Endothelial cell of umbilical vein (primary cell): ENCODE measurements around the gene PLXNA4. TPM values are rescaled to one million over a fixed set of nuclear protein-coding genes. Genes with fewer than 3 reads are reported as not detected.

Source experiments
- BruUV-seq: library from RNA; stranded (reverse); fragments of 400-500 nt; replicated peaks from 2 replicates; lab custom pipeline; 2021; lab: Mats Ljungman, UMichigan
- CTCF ChIA-PET: fragments of 300-600, 350-600 bp; sonication (Branson Sonifier 250); formaldehyde crosslinking; loops from one replicate; lab custom pipeline; 2021; ENCODE audit warnings: antibody characterized with exemption, inconsistent platforms; lab: Charles Lee
- POLR2A ChIA-PET: fragments of 300-600, 350-600 bp; sonication (Branson Sonifier 250); formaldehyde crosslinking; loops from one replicate; lab custom pipeline; 2021; ENCODE audit warnings: antibody characterized with exemption, inconsistent platforms; lab: Charles Lee
- DNase-seq: peaks from one replicate; pipeline ENCODE4 v3.0.0-alpha.2; 2011; ENCODE audit warnings: low read depth, low spot score
- FAIRE-seq: peaks from 2 replicates; lab custom pipeline; 2011; peaks lifted over from hg19 to GRCh38; lab: Jason Lieb, UNC
- H2AFZ ChIP-seq: 2 replicates; pipeline ENCODE4 v1.6.0; 2012; ENCODE audit warnings: low read depth, low read length, control low read depth, inconsistent platforms
- H3K27ac ChIP-seq: 2 replicates; pipeline ENCODE4 v1.5.1; 2011; ENCODE audit warnings: low read depth, mild to moderate bottlenecking, control low read depth, low read length, moderate library complexity; ENCODE audit not compliant: insufficient read depth
- H3K27me3 ChIP-seq, 2 experiments: 2 replicates each; pipeline versions ENCODE4 v1.6.0 to v1.6.1; 2011; ENCODE audit warnings: low read length in 2 of 2, mixed read lengths in 1 of 2; ENCODE audit not compliant: control insufficient read depth in 2 of 2, insufficient read depth in 2 of 2
- H3K36me3 ChIP-seq, 2 experiments: 2 replicates in 1 of 2; 3 replicates in 1 of 2; pipeline ENCODE4 v1.5.1; 2011; ENCODE audit warnings: low read length in 2 of 2, mild to moderate bottlenecking in 1 of 2, moderate library complexity in 1 of 2; ENCODE audit not compliant: control insufficient read depth in 2 of 2, insufficient read depth in 2 of 2; ENCODE audit errors: extremely low read depth in 1 of 2
- H3K4me1 ChIP-seq: 3 replicates; pipeline ENCODE4 v1.5.1; 2011; ENCODE audit warnings: mild to moderate bottlenecking, low read length; ENCODE audit not compliant: control insufficient read depth, insufficient read depth; ENCODE audit errors: extremely low read depth
- H3K4me2 ChIP-seq: 2 replicates; pipeline ENCODE4 v1.6.1; 2011; ENCODE audit warnings: low read length, control low read depth, mixed read lengths; ENCODE audit not compliant: insufficient read depth
- H3K4me3 ChIP-seq, 3 experiments: fragments of 200-600 bp in 1 of 3; sonication (generic), shearing (Covaris generic) in 1 of 3; replicated peaks in 1 of 3; 2 replicates each; pipeline ENCODE4 v1.5.1; 2011 to 2016; ENCODE audit warnings: control low read depth in 3 of 3, low read length in 3 of 3, mild to moderate bottlenecking in 2 of 3, inconsistent platforms in 1 of 3, low read depth in 1 of 3, moderate library complexity in 1 of 3; ENCODE audit not compliant: insufficient read depth in 1 of 3
- H3K79me2 ChIP-seq: 2 replicates; pipeline ENCODE4 v1.6.0; 2012; ENCODE audit warnings: low read length, inconsistent platforms; ENCODE audit not compliant: control insufficient read depth, insufficient read depth
- H3K9ac ChIP-seq: replicated peaks from 2 replicates; pipeline ENCODE3; 2011; ENCODE audit warnings: low read length, control low read depth; ENCODE audit not compliant: insufficient read depth; ENCODE audit errors: extremely low read depth
- H3K9me1 ChIP-seq: replicated peaks from 3 replicates; pipeline ENCODE4 v1.6.0; 2011; ENCODE audit warnings: mild to moderate bottlenecking, low read length; ENCODE audit not compliant: control insufficient read depth, insufficient read depth; ENCODE audit errors: extremely low read depth
- H3K9me3 ChIP-seq: replicated peaks from 2 replicates; pipeline ENCODE4 v1.5.1; 2012; ENCODE audit warnings: low read length, inconsistent platforms; ENCODE audit not compliant: control insufficient read depth, insufficient read depth
- H4K20me1 ChIP-seq: replicated peaks from 2 replicates; pipeline ENCODE3; 2011; ENCODE audit warnings: mild to moderate bottlenecking, low read length; ENCODE audit not compliant: control insufficient read depth, insufficient read depth; ENCODE audit errors: extremely low read depth
- FOS ChIP-seq: IDR thresholded peaks from 2 replicates; pipeline ENCODE4 v1.6.1; 2011; ENCODE audit warnings: mild to moderate bottlenecking, low read length, moderate library complexity, borderline replicate concordance; ENCODE audit not compliant: insufficient read depth
- GATA2 ChIP-seq: IDR thresholded peaks from 2 replicates; pipeline ENCODE4 v1.7.0; 2011; ENCODE audit warnings: low read depth, mild to moderate bottlenecking, moderate library complexity, mixed read lengths, low read length; ENCODE audit not compliant: insufficient read length, insufficient read depth
- JUN ChIP-seq: IDR thresholded peaks from 2 replicates; pipeline ENCODE4 v1.6.1; 2011; ENCODE audit warnings: borderline replicate concordance, low read depth; ENCODE audit not compliant: insufficient read length, insufficient read depth
- MYC ChIP-seq: IDR thresholded peaks from one replicate; pipeline ENCODE4 v1.6.1; 2011; ENCODE audit warnings: mild to moderate bottlenecking, low read depth, low read length
- dilution Hi-C: fragments of 300-500 bp; cut with MboI; formaldehyde crosslinking; loops from one replicate; pipeline ENCODE4 v1.15.0; 2019; ENCODE audit warnings: low sequenced_read_pairs; ENCODE audit not compliant: extremely low pct_ligation_motif_present
- intact Hi-C: fragments of 100-400 bp; cut with micrococcal nuclease; formaldehyde crosslinking; loops from one replicate; pipeline ENCODE4 v1.10.0; 2022
- polyA plus RNA-seq, 4 experiments: library from polyadenylated mRNA; depleted of rRNA in 3 of 4; stranded (reverse) in 3 of 4; unstranded in 1 of 4; fragments of >200 nt; gene quantifications; 2 replicates each; pipeline versions ENCODE4 v1.2.1 to v1.2.3, GENCODE V29; 2011 to 2012; ENCODE audit warnings: missing spikeins in 1 of 4
- total RNA-seq: library from RNA; stranded (reverse); gene quantifications from 2 replicates; pipeline ENCODE4 v1.2.3, GENCODE V29; 2021
- TF ChIP-seq, protein P1 (sequence below): IDR thresholded peaks from 2 replicates; pipeline ENCODE4 v1.6.1; 2011; ENCODE audit not compliant: insufficient read depth, insufficient read length
- TF ChIP-seq, protein P2 (sequence below), 2 donors: IDR thresholded peaks; 1 replicate in 1 of 2; 2 replicates in 1 of 2; pipeline ENCODE4 v1.5.1; 2011; ENCODE audit warnings: low read length in 2 of 2, mild to moderate bottlenecking in 2 of 2, moderate library complexity in 2 of 2, control low read depth in 1 of 2, inconsistent platforms in 1 of 2, low read depth in 1 of 2; ENCODE audit not compliant: insufficient read depth in 1 of 2; ENCODE audit errors: extremely low read depth in 1 of 2

PLXNA4 gene
- total and polyA plus RNA-seq, 2 donors (not counting 3 experiments of a cell fraction or from before 2014, with no cell fraction given) = 12.1 to 20.4 TPM

DNA sequence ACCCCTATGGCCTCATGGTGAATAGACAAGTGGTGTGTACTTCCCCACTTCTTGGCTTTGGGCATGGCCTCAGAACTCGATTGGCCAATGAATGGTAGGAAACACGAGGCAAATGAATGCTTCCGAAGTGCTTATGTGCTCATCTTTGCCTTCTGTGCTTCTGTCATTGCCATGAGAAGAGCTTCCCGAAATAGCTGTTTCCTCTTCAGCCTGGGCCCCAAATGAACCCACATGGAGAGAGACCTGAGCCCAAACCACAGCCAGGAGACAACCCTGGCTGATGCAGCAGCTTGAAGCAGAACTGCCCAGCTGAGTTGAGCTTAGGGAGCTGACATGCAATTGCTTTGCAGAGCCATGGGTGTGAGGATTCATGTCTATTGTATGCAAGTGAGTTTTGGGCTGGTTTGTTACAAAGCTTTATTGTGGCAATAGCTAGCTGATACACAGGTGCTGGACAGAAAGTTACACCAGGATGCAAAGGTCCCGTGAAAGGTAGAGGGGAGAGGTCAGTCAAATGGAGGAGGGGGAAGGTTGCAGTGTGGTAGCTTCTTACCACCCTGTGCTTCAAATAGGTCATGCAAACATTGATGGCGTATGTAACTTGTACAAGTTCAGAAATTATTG lies 328.2 kb downstream of the PLXNA4 start:
- Histone ChIP-seq H3K4me1 (no peaks in the 10 kb centered on the region), H3K27ac (no peak overlapping the region)

More for the DNA sequence above, 328.2 kb downstream of the PLXNA4 start:
- Histone ChIP-seq H3K79me2 (no peaks in the 10 kb centered on the region), H3K36me3 (no peaks in the 10 kb centered on the region), H3K27me3 (no peaks in the 10 kb centered on the region), H3K9ac (no peak overlapping the region), H3K4me3 (no peak overlapping the region), H3K4me2 (no peak overlapping the region), H3K9me1 (no peaks in the 10 kb centered on the region), H2AFZ (no peak overlapping the region), H3K9me3 (no peaks in the 10 kb centered on the region), H4K20me1 (no peaks in the 10 kb centered on the region)
- ChIA-PET CTCF (interaction anchor here (2.0 kb wide), 1 partner anchor 389 kb away, joined by 5 read pairs; no protein-coding TSS in a partner anchor), POLR2A (no interaction called here)
- FAIRE-seq = no peak
- DNase-seq = no peak
- dilution Hi-C loops (no loop called here), intact Hi-C loops (no loop called here)
- BruUV-seq = no TSS peak
- no peak for TF ChIP-seq MYC
- no peak for TF ChIP-seq FOS
- no peak for TF ChIP-seq JUN
- TF ChIP-seq GATA2 = no peak
- TF ChIP-seq, protein P1, sequence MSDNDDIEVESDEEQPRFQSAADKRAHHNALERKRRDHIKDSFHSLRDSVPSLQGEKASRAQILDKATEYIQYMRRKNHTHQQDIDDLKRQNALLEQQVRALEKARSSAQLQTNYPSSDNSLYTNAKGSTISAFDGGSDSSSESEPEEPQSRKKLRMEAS = no peak
- TF ChIP-seq, protein P2, sequence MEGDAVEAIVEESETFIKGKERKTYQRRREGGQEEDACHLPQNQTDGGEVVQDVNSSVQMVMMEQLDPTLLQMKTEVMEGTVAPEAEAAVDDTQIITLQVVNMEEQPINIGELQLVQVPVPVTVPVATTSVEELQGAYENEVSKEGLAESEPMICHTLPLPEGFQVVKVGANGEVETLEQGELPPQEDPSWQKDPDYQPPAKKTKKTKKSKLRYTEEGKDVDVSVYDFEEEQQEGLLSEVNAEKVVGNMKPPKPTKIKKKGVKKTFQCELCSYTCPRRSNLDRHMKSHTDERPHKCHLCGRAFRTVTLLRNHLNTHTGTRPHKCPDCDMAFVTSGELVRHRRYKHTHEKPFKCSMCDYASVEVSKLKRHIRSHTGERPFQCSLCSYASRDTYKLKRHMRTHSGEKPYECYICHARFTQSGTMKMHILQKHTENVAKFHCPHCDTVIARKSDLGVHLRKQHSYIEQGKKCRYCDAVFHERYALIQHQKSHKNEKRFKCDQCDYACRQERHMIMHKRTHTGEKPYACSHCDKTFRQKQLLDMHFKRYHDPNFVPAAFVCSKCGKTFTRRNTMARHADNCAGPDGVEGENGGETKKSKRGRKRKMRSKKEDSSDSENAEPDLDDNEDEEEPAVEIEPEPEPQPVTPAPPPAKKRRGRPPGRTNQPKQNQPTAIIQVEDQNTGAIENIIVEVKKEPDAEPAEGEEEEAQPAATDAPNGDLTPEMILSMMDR (IDR thresholded peaks at IDR 0.05; ENCODE audit: extremely low read depth in 1 of 2, insufficient read depth in 1 of 2, low read depth in 1 of 2, low read length in 2 of 2) = no peak
